Left renal cortex interstitium (tissue), 4 donors: ENCODE data around the gene KCNK4. TPM values are rescaled to one million over a fixed set of nuclear protein-coding genes. Genes with fewer than 3 reads are reported as not detected.
"Not testable (repeated sequence)": the region's sequence is repeated elsewhere in the genome, so short reads cannot be mapped to it uniquely, and the experiment has no call there.

ENCODE experiments used
- DNase-seq, 4 donors: peaks; one replicate each; pipeline ENCODE4 v3.0.0-alpha.2; 2013; ENCODE audit warnings: low read depth in 4 of 4, low spot score in 2 of 4, missing footprints in 1 of 4
- polyA plus RNA-seq, 4 donors: library from polyadenylated mRNA; unstranded; fragments of 120-200 nt; gene quantifications; one replicate each; pipeline ENCODE4 v1.2.1, GENCODE V29; 2013; ENCODE audit not compliant: insufficient read length in 4 of 4

The KCNK4 gene
- polyA plus RNA-seq, 4 donors = 0.09 TPM; not detected in 3

DNA sequence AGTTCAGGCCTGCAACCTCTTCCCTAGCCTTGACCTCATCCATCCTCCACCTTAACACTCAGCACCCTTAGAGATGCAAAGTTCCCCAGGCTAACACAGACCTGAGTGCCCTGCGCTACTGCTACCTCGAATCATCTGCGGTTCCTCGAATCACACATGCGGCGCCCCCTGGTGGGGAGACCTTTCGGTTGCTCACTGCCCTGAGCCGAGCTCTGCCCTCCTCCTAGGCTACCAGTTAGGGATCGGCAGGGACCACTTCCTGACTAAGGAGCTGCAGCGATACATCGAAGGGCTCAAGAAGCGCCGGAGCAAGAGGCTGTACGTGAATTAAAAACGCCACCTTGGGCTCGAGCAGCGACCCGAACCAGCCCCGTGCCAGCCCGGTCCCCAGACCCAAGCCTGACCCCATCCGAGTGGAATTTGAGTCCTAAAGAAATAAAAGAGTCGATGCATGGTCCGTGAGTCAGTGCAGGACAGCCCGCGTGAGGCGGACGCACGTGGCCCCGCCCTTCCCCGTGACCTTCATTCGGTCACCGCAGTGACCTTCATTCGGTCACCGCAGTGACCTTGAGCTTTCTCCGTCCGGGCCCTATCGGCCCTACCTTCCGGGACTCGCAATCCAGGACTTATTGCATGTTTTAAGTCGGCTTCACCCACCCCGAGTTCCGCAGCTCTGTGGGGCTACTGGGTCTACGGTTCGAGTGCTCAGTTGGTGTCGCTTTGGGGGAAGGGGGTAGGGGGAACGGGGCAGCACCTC is 13.4 kb downstream of the KCNK4 start:
- peak in 2 of 4 donors; percentile 69 to 79 for DNase-seq

DNA sequence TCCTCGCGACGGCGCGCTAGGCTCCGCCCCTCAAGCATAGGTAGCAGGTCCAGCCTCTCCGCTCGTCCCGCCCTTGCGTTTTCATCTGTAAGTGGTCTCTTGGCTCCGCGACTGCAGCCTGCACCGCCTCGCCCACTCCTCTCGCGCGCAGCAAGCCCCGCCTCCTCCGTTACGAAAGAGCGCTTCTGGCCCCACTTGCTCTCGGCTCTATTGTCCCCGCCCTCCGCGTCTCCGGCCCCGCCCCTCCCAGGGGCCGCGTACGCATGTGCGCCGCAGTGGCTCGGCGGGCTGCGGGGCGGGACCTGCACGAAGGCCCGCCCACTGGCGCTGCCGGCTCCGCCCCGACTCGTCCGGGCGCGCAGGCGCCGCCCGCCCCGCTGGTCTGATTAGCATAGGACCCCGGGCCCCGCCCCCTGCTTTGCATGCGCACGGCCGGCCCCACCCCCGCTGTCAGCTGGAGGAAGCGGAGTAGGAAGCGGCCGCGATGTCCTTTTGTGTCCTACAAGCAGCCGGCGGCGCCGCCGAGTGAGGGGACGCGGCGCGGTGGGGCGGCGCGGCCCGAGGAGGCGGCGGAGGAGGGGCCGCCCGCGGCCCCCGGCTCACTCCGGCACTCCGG is 14.1 kb downstream of the KCNK4 start, which contains the start of gene ESRRA:
Gene ESRRA, plus strand, starts transcription at position 450 of the 616 bp plus-strand sequence. CDS start 1,656 bp downstream, outside the sequence.
- DNase-seq = peak; percentile 90 to 96 (median 94)

DNA sequence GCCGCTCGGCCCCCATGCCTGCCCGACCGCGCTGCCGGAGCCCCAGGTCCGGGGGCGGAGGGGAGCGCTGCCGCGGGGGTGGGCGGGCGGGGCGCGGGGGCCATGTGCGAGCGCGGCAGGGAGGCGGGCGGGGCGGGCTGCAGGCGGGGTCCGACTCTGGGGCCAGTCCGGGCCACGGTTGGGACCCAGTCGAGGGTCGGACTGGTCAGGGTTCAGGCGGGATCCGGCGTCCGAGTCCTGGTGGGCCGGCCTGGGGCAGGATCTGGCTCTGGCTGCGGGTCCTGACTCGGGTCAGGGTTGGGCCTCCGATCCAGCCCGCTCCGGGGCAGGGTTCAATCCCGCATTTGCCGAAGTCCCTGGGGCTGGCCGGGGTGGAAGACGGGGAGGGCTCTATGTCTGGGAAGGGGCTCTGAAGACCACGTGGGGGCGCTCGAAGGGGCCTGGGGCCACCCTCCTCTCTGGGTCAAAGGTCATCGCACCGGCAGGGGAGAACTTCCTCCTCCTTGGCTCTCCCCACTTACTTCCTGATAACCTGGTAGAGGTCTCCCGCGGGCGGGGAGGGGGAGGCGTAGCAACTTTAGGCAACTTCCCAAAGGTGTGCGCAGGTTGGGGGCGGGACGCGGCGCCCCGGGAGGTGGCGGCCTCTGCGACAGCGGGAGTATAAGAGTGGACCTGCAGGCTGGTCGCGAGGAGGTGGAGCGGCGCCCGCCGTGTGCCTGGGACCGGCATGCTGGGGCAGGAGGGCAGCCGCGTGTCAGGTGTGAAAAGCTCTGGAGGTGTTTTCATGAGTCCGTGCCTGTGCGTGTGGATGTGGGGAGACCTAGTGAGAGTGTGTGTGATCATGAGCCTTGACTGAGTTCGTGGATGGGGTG is 14.8 kb downstream of the KCNK4 start:
- DNase-seq = no peak

DNA sequence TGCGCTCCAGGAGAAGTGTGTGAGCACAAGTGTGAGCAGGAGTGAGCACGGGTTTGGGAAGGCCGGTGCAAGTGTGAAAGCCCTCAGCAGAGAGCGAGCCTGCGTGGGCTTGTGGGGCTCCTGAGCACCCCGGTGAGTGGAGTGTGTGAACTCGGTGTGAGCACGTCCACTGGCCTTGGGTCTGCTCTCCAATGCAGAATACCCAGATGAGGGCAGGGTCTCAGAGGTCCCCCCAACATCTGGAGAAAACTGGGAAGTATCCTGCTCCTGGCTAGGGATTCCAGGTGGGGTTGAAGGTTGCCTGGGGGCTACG is 15.4 kb downstream of the KCNK4 start:
- no peak for DNase-seq

DNA sequence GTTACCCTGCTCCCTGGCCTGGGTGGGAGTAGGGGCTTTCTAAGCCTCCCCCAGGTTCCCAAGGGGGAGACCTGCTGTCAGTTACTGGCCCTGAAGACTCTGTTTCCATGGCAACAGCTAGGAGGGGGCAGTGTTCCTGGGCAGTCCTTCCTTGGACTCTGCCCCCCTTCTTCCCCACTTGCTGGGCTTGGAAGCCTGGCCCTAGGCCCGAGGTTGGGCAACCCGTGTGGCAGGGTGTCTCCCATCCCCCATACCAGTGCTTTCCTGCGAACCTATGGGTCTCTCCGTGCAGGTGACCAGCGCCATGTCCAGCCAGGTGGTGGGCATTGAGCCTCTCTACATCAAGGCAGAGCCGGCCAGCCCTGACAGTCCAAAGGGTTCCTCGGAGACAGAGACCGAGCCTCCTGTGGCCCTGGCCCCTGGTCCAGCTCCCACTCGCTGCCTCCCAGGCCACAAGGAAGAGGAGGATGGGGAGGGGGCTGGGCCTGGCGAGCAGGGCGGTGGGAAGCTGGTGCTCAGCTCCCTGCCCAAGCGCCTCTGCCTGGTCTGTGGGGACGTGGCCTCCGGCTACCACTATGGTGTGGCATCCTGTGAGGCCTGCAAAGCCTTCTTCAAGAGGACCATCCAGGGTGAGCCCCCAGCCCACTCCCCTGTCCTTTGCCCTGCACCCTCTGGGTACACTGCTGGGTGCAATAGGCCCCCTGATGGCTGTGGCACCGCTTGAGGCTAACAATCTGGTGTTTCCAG is 15.9 kb downstream of the KCNK4 start:
- no peak for DNase-seq

DNA sequence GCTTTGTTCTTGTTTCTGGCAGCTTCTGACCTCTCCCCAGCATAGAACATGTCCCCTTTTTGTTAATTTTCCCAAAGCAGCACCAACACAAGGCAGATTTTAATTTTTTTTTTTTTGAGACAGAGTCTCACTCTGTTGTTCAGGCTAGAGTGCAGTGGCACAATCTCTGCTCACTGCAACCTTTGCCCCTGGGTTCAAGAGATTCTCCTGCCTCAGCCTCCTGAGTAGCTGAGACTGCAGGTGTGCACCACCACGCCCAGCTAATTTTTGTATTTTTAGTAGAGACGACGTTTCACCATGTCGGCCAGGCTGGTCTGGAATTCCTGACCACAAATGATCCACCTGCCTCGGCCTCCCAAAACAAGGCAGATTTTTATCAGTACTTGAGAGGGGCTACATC is 16.7 kb downstream of the KCNK4 start:
- DNase-seq = not testable (repeated sequence)

DNA sequence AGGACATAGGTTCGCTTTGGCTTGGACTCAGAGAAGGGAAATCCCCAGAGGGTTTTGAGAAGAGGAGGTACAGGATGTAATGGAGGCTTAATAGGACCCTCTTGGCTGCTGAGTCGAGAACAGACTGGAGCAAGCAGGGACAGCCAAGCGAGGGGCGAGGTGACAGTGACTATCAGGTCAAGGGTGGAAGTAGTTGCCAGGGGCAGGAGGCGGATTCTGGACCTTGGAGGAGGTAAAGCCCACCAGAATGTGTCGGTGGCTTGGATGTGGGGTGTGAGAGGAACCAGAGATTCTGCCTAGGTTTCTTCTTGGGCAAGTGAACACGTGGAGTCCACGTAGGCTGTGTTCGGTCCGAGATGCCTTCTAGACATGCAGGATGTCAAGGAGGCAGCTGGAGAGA is 21.8 kb downstream of the KCNK4 start:
- DNase-seq = no peak

DNA sequence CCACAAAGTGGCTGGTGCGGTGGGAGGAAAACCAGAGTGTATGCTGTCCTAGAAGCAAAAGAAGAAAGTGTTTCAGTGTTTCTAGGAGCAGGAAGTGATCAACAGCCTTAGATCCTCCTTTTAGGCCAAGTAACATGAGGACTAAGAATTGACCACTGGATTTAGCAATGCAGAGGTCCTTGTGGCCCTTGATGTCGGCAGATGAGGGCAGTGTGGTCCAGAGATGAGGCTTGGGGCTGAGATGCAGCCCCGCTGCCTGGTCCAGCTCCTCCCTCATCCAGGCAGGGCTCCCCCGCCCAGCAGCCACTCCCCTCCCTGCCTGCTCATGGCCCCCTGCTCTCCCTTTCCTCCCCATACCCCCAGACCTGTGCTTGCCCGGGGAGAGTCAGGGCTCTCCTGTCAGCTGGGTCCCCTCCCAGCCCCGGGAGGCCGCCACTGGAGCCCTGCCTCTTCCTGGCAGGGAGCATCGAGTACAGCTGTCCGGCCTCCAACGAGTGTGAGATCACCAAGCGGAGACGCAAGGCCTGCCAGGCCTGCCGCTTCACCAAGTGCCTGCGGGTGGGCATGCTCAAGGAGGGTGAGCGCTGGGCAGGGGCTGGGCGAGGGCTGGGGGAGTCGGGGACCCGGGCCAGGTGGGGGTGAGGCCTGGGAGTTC is 22.5 kb downstream of the KCNK4 start:
- DNase-seq = no peak

DNA sequence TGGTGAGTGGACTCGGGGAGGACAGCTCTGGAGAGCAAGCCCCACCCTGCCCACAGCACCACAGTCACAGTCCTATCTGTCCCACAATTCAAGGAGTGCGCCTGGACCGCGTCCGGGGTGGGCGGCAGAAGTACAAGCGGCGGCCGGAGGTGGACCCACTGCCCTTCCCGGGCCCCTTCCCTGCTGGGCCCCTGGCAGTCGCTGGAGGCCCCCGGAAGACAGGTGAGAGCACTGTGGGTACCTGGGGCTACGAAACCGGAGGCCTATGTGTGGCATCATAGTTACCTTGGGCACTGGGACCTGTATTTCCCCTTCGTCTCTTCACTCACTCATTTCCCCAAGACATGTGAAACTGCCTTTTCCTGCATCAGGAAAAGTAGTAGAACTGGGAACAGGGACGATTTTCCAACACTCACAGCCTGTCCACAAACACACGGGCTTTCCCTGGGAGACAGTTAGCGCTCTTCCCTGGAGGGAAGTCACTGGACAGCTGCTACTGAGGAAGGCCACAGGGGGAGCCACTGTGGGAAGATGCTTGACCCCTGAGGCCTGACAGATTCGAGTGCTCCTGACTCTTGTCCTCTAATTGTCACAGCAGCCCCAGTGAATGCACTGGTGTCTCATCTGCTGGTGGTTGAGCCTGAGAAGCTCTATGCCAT is 23.2 kb downstream of the KCNK4 start:
- DNase-seq = no peak

DNA sequence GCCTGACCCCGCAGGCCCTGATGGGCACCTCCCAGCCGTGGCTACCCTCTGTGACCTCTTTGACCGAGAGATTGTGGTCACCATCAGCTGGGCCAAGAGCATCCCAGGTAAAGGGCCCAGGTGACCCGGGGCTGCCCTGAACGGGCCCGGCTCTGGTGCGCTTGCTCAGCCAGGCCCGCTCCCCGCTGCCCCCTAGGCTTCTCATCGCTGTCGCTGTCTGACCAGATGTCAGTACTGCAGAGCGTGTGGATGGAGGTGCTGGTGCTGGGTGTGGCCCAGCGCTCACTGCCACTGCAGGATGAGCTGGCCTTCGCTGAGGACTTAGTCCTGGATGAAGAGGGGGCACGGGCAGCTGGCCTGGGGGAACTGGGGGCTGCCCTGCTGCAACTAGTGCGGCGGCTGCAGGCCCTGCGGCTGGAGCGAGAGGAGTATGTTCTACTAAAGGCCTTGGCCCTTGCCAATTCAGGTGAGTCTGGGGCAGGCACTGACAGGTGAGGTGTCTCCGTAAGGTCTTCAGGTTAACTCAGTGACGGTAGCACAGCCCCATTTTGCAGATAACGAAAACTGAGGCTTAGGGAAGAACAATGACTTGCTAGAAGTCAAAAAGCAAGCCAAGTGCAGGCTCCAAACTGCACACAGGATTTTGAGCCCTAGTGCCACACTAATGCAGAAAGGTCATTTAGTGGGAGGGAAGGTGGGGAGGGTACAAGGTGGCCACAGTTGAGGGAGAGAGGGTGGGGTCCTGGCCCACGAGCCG is 23.9 kb downstream of the KCNK4 start:
- DNase-seq = no peak

DNA sequence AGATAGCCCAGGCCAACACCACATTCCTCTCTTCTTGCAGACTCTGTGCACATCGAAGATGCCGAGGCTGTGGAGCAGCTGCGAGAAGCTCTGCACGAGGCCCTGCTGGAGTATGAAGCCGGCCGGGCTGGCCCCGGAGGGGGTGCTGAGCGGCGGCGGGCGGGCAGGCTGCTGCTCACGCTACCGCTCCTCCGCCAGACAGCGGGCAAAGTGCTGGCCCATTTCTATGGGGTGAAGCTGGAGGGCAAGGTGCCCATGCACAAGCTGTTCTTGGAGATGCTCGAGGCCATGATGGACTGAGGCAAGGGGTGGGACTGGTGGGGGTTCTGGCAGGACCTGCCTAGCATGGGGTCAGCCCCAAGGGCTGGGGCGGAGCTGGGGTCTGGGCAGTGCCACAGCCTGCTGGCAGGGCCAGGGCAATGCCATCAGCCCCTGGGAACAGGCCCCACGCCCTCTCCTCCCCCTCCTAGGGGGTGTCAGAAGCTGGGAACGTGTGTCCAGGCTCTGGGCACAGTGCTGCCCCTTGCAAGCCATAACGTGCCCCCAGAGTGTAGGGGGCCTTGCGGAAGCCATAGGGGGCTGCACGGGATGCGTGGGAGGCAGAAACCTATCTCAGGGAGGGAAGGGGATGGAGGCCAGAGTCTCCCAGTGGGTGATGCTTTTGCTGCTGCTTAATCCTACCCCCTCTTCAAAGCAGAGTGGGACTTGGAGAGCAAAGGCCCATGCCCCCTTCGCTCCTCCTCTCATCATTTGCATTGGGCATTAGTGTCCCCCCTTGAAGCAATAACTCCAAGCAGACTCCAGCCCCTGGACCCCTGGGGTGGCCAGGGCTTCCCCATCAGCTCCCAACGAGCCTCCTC is 24.8 kb downstream of the KCNK4 start:
- not testable (repeated sequence) for DNase-seq

DNA sequence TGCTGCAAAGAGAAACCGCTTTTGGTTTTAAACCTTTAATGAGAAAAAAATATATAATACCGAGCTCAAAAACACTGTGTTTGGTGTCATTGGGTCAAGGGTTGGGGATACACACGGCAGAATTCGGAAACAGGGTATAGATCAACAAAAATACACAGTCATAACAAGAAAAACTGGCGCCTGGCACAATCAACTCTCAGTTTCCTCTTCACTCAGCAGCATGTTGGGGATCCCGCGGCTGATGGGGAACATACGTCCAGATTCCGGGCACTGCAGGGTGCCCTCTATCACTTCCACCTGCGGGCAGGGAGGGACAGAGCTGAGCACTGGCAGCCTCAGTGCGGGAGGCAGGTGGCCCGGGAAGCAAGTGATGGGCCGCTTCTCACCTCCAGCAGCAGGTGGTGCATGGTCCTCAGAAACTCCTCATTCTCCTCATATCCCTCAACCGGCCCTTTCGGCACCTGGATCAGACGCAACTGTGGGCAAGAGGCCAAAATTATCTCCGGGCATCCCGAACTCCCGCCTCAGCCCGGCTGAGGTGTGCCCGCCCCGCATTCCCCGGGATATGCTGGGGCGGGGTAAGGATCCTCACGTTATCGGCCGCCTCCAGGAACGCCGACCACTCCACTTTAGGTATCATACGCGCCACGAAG is 25.7 kb downstream of the KCNK4 start:
- no peak for DNase-seq

DNA sequence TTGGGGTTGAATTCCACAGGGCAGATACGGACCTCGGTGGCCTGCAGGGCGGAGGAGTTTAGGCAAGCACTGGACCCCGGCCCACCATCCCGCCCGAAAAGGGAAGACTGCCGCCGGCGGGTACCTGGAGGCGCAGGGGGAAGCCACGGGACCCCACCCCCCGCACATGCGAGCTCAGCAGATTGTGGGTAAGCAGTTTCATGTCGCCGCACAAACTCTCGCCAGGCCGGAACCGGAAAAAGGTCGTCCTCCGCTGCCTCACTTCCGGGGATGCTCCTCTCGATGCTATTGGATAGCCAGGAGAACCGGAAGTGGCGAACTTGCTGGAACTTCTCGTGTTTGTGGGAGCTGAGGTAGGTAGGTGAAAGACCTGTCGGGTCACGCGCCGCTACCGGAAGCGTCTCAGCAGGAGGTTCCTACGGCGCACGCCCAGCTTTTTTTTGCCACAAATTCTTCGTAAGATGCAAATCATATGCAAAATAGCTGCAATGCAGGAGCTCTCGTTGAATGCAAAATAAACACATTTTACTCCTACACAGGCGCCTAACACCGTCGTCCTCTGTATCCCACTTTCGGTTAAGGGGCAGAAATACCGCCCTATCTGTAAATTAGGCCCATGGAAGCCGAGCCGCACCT is 26.3 kb downstream of the KCNK4 start, which contains the start of gene TRMT112:
Gene TRMT112, minus strand, starts transcription at position 235 of the 636 bp plus-strand sequence. Its CDS starts 33 bp downstream, at position 202.
- DNase-seq = peak; percentile 80 to 94 (median 93)

DNA sequence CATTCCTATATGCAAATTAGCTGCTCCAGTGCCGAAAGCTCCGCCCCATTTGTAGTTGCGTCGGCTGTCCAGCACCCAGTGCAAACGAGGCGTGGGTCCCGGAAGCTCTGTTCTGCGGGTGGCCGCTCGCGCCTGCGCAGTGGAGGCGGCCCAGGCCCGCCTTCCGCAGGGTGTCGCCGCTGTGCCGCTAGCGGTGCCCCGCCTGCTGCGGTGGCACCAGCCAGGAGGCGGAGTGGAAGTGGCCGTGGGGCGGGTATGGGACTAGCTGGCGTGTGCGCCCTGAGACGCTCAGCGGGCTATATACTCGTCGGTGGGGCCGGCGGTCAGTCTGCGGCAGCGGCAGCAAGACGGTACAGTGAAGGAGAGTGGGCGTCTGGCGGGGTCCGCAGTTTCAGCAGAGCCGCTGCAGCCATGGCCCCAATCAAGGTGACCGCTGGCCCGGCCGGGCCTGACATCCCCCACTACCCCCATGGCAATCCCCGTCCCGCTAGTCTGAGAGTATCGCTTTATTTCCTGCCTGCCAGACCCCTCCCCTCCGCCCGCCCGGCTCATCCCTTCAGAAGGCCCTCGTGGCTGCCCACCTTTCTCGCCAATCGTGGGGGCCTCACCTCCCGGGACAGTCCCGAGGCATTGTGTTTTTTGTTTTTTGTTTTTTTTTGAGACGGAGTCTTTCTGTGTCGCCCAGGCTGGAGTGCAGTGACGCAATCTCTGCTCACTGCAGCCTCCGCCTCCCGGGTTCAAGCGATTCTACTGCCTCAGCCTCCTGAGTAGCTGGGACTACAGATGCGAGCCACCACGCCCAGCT is 27.1 kb downstream of the KCNK4 start, which contains the start of gene PRDX5:
Gene PRDX5, plus strand, starts transcription at position 161 of the 805 bp plus-strand sequence. Its CDS starts 95 bp downstream, at position 256.
- peak; percentile 88 to 94 (median 90) for DNase-seq
